HUDEP-2 (cell line): ENCODE measurements around the gene CASZ1.

ENCODE experiments used
- DNase-seq, 76 experiments: peaks; one replicate each; lab custom pipeline; 2025; ENCODE audit not compliant: unreplicated experiment in 76 of 76; lab: John Stamatoyannopoulos, UW

The CASZ1 gene

DNA sequence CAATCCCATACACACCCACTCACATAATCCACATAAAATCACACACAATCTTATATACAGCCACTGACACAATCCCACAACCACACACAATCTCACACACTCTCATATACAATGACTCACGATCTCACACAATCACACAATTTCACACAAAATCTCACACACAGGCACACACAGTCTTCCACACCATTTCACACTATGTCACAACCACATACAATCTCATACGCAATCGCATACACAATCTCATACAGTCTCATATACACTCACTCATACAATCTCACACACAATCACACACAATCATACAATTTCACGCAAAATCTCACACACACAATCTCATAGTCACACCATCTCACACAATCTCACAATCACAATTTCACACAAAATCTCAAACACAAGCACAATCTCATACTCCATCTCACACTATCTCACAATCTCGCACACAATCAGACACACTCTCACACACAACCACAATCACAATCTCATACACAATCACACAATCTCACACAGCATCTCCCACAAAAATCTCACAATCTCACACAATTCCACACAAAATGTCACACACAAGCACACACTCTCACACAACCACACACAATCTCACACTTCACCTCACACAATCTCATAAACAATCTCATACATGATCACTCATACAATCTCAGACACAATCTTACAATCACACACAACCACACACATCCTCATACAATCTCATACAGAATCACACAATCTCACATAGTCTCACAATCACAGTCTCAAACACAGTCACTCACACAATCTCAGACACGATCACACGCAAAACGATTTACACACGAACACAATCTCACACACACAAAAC lies 18.5 kb downstream of the CASZ1 start:
- DNase-seq = no peak

DNA sequence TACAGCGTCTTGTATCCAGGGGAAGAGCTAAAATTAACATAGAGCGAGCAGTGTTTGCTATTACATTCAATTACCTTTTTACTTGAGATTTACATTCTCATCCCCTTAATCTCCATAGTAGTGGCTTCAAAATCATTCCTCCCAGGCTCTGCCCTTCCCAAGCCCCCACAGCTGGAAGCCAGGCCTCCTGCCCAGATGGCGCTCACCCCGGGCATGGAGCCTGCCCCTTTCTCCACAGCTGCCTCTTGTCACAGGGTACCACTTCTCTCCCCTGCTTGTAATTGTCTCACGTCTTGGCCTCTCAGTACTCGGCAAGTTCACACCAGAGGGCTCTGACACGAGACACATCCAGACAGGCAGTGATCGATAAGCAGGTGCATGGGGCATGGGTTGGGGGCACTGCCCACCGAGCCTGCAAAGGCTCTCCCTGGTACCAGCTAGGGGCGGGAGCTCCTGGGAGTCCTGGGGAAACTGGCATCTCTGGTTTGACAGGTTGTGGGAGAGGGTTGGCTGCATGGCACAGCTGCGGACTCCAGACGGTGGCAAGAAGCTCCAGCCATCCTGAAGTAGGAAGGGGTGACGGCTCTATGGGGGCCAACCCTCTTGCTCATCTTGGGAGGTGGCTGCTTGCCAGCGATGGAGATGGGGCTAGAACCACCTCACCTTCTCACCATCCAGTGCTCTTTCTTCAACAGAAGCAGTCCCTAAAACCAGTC lies 20.1 kb downstream of the CASZ1 start:
- no peak for DNase-seq

DNA sequence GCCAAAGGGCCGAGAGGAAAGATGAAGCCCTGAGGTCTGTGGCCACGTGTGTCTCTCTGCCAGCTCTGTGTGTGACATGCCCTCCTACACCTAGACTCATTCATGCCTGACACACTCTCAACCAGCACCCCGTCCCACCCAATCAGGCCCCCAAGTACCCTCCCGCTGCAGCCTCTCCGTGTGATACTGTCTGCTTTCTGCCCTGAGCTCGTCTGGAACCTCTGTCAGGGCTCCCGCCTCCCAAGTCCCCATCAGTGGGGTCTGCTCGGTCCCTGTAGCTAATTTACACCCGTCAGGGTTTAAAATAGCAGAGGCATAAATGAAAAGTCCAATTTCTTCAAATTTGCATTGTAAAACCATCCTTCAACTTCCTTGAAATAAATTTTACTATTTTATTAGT lies 20.7 kb downstream of the CASZ1 start:
- DNase-seq = no peak

DNA sequence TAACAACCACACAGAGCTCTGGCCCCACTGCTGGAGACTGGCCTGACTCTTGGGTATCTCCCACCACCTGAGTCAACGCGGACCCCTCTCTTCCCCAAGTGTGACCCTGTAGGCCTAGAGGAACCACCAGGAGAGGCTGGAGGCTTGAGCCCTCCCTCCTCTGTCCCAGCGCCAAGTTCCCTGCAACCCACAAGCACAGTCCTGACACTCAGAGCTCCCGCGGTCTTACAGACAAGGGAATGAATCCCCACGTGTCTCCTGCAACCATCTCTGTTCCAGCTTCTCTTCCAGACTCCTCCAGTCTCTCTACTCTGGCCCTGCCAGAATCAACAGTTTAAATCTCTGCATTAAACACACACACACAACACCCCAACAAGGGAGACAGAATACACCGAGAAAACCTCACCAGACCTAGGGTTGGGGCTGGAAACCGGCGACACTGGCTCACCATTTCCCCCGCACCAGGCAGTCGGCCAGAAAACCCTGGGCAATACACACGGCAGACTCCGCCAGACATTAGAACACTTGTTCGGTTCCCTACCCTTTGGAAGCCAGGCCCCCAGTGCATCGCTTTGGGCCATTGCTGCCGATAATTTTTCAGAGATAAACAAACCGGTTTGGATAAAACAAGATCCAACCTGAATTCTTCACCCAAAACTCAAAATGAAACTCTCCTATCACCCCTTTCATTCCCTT lies 21.7 kb downstream of the CASZ1 start:
- DNase-seq = no peak

GRCh38 chr1:10773851-10774614 lies 22.4 kb downstream of the CASZ1 start:
- no peak for DNase-seq

GRCh38 chr1:10773376-10773775 lies 23.1 kb downstream of the CASZ1 start:
- DNase-seq = no peak

- no peak for DNase-seq
These were observed 23.7 kb downstream of the CASZ1 start for GRCh38 chr1:10772711-10773110.

GRCh38 chr1:10771789-10772188 lies 24.7 kb downstream of the CASZ1 start:
- no peak for DNase-seq

- no peak for DNase-seq
These were observed 27.9 kb downstream of the CASZ1 start for GRCh38 chr1:10768552-10768951.

DNA sequence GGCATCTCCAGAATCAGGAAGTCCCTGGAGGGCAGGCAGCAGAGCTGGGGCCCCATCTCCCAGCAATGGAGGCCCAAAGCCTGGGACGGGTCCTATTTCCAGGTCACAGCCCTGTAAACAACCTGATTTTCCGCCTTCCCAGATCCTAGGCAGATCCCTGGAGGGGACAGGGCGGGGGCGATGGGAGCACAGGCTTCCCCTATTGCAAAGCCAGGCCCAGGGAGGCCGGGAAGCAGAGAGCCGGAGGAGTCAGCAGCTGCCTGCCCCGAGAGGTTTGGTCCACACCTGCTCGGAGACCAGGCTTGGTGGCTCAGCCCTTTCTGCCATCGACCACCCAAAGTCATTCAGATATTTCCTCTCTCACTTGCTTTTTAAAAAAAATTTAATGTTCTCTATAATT lies 29.2 kb downstream of the CASZ1 start:
- DNase-seq = no peak

- no peak for DNase-seq
These were observed 30.5 kb downstream of the CASZ1 start for GRCh38 chr1:10765734-10766478.

- DNase-seq = no peak
These were observed 31.1 kb downstream of the CASZ1 start for GRCh38 chr1:10765304-10765703.

GRCh38 chr1:10764296-10764798 lies 32.1 kb downstream of the CASZ1 start:
- no peak for DNase-seq

DNA sequence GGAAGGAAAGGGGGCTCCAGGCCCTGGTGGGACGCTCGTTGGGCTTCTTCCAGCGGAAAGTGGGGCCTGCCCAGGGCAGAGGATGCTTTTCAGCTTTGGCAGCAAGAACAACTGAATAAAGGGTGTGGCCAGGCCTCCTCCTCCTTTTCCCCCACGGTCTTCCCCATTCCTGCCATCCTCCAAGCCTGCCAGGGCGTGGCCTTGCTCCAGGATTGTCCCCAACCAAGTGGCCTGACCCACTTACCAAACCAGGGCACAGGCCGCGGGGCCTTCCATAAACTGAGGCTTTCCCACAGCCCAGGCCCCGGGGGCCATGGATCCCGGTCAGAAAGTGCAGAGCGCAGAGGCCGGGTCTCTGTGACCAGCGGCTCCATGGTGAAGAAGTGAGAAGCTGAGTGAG lies 33.6 kb downstream of the CASZ1 start:
- DNase-seq = no peak

- DNase-seq = no peak
These were observed 34.3 kb downstream of the CASZ1 start for GRCh38 chr1:10762153-10762523.

DNA sequence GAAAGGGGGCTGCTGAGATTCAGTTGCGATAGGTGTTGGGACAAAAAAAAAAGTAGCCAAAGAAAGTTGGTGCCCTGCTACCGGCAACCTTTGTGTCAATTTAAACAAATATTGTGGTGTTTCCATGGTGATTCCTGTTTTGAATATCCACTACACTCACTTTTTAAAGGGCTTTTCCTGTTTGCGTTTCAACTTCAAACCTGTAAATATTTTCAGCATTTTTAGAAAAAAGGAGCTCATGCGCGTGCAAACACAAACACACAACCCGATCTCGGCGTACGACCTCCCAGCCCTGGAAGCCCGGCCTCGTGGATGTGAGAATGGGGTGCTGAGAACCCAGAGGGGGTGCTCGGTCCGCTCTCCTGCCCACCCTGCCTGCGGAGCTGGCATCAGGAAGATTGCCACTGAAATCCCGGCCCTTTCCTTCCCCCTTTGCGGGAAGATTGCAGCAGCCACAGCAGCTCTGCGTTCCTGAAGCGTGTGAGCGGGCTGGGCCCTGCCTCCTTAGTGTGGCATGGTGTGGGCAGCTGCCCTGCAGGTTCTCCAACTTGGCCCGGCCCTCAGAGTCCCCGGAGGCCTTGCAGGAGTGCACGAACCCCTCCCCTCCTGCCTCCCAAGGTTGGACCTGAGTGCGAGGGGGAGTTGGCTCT lies 34.8 kb downstream of the CASZ1 start:
- no peak for DNase-seq

DNA sequence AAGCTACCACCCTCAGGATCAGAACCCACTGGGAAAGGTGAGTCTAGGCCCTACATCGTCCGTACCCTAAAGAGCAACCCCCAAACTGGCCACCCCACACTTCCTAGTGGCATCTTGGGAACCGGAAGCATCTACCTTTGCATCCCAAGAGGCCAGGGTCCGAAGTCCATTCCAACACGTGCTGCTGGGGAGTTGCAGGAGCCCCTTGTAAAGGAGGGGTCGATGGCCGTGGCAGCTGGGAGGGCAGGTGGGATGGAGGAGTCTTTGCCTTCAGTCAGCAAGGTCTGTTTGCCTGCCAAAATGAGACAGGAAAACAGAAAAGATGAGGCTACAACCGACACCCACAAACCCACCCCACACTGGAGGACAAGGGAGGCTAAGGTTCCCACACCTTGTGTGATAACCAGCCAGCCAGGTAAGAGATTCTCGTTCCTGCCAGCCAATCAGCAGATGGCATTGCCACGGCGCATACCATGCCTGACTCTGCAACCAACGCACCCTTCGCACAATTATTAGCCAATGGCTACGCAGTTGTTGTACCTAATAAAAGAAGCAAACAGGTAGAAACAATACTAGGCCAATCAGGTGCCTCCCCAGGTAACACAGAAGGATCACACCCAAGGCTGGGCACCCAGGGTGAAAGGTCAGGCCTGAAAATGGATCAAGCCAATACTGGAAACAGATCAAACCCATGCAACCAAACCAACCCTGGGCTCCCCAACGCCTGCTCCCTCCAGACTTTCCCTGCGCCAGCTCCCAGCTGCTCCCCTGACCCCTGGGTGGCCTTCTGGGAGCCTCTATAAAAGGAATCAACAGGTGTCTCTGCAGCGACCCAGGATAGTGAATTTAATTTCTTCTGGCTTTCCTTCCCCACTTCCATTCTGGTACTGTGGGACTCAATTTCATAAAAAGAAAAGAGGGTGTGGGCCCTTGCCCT lies 35.6 kb downstream of the CASZ1 start:
- DNase-seq = no peak

DNA sequence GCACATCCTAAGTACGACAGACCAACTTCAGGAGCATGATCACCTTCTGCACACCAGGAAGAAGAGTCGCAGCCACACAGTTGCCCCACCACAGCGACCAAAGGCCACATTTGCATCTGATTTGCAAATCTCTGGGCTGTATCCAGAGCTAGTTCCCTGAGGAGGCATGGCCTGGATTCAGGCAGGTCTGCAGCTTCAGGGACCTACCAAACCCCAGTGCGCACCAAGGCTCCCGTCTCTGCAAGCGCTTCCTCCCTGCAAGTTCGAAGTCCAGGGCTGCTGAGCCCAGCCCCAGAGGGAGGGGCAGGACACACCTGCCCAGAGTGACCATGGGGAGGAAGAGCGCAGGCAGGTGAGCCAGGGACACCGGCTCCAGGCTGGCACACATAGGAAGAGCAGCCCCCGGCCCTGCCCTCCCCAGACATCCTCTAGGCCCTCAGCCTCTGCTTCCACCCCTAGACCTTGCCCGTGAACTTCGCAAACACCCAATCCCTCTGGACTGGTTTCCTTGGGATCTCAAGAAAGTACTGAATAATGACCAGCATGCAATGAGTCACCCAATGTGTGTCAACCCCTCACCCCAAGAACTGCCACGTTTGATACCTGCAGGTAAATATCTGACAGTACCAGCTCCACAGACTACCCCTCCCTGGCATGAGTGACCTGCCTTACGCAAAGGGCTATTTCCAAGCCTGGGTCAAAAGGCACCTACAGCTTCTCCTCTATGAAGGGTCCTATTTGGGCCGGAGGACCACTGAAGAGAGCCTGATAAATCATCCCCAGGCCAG lies 36.8 kb downstream of the CASZ1 start:
- DNase-seq = no peak
